Epithelial cell of proximal tubule (primary cell): Measurements from ENCODE around the gene PRADC1. TPM values are rescaled to one million over a fixed set of nuclear protein-coding genes. Genes with fewer than 3 reads are reported as not detected.

Source experiments
- DNase-seq: peaks from one replicate; pipeline ENCODE4 v3.0.0-alpha.2; 2011; ENCODE audit warnings: low read depth
- H3K4me3 ChIP-seq: 2 replicates; pipeline ENCODE4 v1.5.1; 2011; ENCODE audit warnings: low read depth, mild to moderate bottlenecking, low read length
- total RNA-seq: library from RNA; depleted of rRNA; stranded (reverse); fragments of >200 nt; gene quantifications from 2 replicates; pipeline ENCODE4 v1.2.3, GENCODE V29; 2015
- TF ChIP-seq, protein P1 (sequence below): conservative IDR thresholded peaks from 2 replicates; pipeline ENCODE4 v1.5.1; 2012; ENCODE audit warnings: low read depth, mild to moderate bottlenecking, low read length

PRADC1 gene
- 5.0 and 22.3 TPM in 2 replicates for total RNA-seq

DNA sequence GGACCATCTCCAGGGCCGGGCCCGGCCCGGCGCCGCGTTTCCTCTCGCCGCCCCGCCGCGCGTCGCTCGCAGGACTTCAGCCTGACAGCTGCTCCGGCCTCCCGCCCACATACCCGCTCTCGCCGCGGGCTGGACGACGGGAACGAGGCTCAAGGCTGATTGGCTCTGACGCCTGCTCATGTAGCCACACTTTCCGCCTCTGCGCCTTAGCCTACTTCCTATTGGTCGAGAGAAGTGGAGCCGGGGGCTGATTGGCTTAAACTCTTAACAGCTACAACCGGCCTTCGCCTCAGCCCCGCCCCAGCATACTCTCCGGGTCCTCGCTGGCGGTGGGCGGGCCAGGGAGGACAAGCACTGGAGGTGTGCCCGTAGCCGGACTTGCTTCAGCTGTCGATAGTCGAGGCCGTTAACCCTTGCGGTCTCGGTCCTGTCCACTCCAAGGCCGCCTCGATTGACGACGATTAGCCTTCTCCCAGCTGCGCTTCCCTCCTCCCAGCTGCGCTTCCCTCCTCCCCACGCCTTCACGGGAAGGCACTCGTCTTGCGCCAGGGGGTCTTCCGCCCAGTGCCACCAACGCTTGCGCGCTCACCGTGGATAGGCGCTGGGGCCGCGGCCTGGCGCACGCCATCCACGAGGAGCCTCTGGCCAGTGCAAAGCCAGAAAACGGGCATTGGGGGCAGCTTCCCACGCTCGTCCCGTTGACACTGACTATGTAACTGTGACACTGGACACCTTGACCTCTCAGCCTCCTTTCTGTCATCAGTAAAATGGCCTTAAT, at the start of gene PRADC1:
Gene PRADC1 (minus strand): TSS at position 86 of the 778 bp plus-strand sequence. CDS start 79 bp downstream, at position 7.
- TF ChIP-seq, protein P1, sequence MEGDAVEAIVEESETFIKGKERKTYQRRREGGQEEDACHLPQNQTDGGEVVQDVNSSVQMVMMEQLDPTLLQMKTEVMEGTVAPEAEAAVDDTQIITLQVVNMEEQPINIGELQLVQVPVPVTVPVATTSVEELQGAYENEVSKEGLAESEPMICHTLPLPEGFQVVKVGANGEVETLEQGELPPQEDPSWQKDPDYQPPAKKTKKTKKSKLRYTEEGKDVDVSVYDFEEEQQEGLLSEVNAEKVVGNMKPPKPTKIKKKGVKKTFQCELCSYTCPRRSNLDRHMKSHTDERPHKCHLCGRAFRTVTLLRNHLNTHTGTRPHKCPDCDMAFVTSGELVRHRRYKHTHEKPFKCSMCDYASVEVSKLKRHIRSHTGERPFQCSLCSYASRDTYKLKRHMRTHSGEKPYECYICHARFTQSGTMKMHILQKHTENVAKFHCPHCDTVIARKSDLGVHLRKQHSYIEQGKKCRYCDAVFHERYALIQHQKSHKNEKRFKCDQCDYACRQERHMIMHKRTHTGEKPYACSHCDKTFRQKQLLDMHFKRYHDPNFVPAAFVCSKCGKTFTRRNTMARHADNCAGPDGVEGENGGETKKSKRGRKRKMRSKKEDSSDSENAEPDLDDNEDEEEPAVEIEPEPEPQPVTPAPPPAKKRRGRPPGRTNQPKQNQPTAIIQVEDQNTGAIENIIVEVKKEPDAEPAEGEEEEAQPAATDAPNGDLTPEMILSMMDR, result no peak
- peak; percentile 96 for DNase-seq
- H3K4me3 ChIP-seq, result peak within 1 kb of the TSS; percentile 88

DNA sequence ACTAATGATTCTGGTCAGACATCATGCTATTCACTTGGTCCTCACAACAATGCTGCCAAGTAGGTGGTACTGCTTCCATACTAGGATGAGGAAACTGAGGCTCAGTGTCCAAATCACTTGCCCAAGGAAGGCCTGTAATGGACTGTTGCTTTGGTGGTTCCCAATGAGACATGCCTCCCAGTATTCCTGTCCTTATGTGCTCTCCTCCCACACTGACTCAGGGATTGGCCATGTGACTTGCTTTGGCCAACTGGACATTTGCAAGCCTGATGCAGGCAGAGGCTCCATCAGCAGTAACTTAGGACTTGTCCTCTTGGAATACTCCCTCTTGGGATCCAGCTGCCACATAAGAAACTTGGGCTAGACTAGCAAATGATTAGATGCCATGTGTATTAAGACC, 48.2 kb upstream of the PRADC1 start:
- TF ChIP-seq, protein P1, result no peak
- DNase-seq, result no peak
- H3K4me3 ChIP-seq, result no peak overlapping the region

DNA sequence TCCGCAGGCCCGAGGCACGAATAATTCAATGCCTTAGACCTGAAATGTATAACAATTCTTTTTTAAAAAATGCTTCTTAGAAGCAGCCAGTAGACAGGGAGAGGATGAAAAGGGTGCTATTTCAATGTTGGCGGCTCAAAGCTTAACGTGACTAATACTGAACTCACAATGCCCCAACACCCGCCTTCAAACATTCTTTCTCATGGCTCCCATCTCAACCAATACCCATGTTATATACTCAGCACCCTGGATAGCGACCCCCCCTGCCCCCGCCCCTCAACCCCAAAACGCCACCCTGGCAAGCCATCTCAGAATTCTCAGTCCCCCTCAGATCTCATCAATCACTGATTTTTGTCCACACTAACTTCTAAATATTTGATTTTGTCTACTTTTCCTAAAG, 46.8 kb upstream of the PRADC1 start:
- TF ChIP-seq, protein P1, result no peak
- DNase-seq, result no peak
- H3K4me3 ChIP-seq, result no peak overlapping the region

DNA sequence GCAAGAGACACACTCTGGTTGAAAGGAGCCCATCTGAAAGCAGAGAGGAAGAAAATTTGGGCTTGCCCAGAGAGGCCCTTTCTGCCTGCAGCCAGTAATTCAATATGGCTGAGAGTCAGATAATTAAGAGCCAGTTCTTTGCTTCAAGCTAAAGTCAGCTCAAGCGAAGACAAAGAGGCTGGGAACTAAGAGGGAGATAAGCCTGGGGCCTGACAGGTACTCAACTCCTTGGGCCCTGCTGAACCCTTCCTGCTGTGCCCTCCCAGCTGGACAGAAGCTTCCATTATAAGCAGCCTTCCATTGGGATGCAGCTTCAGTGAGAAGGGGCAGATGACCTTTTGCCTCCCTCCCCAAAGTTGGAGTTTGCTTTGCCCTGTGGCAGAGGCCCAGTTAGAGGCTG, 39.2 kb upstream of the PRADC1 start:
- H3K4me3 ChIP-seq, result no peak overlapping the region
- TF ChIP-seq, protein P1, result no peak
- no peak for DNase-seq

DNA sequence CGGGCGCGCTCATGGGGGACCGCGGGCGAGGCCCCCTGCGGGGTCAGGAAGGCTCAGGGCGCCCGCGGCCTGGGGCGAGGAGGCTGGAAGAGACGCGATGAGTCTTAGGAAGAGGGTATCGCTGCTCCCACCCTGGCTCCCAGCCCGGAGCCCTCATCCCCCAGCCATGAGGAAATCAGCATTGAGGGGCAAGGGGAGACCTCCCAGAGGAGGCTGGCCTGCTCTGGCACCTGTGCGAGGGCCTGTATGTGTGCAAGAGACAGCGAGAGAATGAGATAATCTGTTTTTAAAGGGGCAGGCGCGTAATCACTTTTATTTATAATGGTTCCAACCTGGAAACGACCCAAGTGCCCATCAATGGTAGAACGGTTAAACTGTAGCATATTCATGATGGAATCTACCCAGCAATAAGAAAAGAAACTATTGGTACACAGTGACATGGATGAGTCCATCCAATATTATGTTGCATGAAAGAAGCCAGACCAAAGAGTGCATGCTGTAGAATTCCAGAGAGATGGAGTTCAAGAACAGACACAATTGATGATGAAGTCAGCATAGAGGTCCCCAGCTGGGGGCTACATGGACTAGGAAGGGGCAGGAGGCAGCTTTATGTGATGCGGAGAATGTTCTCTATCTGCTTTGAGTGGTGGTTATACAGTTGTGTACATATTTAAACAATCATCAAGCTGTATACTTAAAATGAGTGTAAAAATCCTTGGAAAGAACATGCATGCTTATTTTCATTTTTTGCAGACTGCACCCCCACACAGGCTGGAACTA, 36.8 kb upstream of the PRADC1 start:
- TF ChIP-seq, protein P1, result no peak
- DNase-seq, result no peak
- H3K4me3 ChIP-seq, result peak overlapping the region; percentile 37

DNA sequence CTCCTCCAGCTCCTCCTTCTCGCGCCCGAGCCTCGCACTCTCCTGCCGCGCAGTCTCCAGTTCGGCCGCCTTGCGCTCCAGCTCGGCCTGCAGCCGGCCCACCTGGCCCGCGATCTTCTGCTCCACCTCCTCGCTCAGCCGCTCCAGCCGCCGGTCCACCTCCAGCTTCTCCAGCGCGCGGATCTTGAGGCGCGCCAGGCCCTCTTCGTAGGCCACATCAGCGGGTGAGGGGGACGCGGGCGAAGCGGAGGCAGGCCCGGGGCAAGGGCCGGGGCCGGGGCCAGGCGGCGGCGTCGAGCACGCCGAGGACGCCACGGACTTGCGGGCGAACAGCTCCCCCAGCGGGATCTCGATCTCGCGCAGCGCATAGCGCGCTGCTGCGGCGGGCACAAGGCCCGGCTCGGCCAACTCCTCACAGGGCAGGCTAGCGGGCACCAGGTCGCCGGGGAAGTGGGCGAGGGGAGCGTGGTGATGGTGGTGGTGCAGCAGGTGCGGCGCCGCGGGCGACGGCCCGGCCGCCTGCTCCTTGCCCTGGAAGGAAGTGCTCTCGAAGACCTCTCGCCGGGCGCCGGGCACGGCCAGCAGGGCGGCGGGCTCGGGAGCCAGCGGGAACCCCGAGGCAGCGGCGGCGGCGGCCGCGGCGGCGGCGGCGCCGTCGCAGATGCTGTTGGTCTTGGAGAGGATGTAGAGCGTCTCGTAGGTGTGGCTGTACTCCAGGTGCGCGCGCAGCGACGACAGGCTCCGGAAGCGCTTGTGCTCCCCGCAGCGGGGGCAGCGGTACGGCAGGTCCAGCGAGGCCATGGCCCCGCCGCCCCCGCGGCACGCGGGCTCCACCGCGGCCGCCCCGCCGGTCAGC, 36.0 kb upstream of the PRADC1 start:
- DNase-seq, result no peak
- peak overlapping the region; percentile 37 for H3K4me3 ChIP-seq
- TF ChIP-seq, protein P1, result peak; percentile 16
